Neuronal stem cell (in vitro differentiated cells): Measurements from ENCODE around the gene IL1RAPL2.

Source experiments
- DNase-seq: peaks from one replicate; pipeline ENCODE4 v3.0.0-alpha.2; 2013; ENCODE audit warnings: low spot score
- H2AFZ ChIP-seq: one replicate; pipeline ENCODE4 v1.6.1; 2013; ENCODE audit warnings: mild to moderate bottlenecking, low read length, inconsistent platforms
- H2AK5ac ChIP-seq: 2 replicates; pipeline ENCODE4 v1.6.1; 2013; ENCODE audit warnings: low read depth, mild to moderate bottlenecking, inconsistent platforms, low read length, moderate library complexity, mixed read lengths
- H2BK120ac ChIP-seq: 2 replicates; pipeline ENCODE4 v1.6.1; 2013; ENCODE audit warnings: low read depth, mild to moderate bottlenecking, inconsistent platforms, low read length, moderate library complexity, mixed read lengths
- H2BK12ac ChIP-seq: one replicate; pipeline ENCODE4 v1.6.1; 2013; ENCODE audit warnings: low read length, inconsistent platforms
- H2BK15ac ChIP-seq: 2 replicates; pipeline ENCODE4 v1.6.1; 2013; ENCODE audit warnings: mild to moderate bottlenecking, low read length, inconsistent platforms, mixed read lengths
- H2BK5ac ChIP-seq: one replicate; pipeline ENCODE4 v1.6.1; 2013; ENCODE audit warnings: inconsistent platforms, mild to moderate bottlenecking, low read length, moderate library complexity
- H3K14ac ChIP-seq: one replicate; pipeline ENCODE4 v1.6.1; 2013; ENCODE audit warnings: low read length, inconsistent platforms
- H3K18ac ChIP-seq: 2 replicates; pipeline ENCODE4 v1.6.1; 2013; ENCODE audit warnings: low read length, inconsistent platforms
- H3K23ac ChIP-seq: 2 replicates; pipeline ENCODE4 v1.6.1; 2013; ENCODE audit warnings: low read depth, mild to moderate bottlenecking, mixed read lengths, low read length, inconsistent platforms; ENCODE audit not compliant: poor library complexity
- H3K27ac ChIP-seq: replicated peaks from 3 replicates; pipeline ENCODE4 v1.5.1; 2013; ENCODE audit warnings: low read length, inconsistent platforms
- H3K27me3 ChIP-seq, 3 experiments: 2 replicates each; pipeline ENCODE4 v1.6.1; 2013; ENCODE audit warnings: low read length in 3 of 3, mild to moderate bottlenecking in 2 of 3, inconsistent platforms in 1 of 3, low read depth in 1 of 3, mixed read lengths in 1 of 3, moderate library complexity in 1 of 3; ENCODE audit not compliant: control insufficient read depth in 3 of 3, insufficient read depth in 3 of 3
- H3K36me3 ChIP-seq, 2 donors: replicated peaks in 1 of 2; 2 replicates each; pipeline ENCODE4 v1.6.1; 2013; ENCODE audit warnings: low read length in 2 of 2; ENCODE audit not compliant: control insufficient read depth in 2 of 2, insufficient read depth in 2 of 2
- H3K4ac ChIP-seq: 2 replicates; pipeline ENCODE4 v1.6.1; 2013; ENCODE audit warnings: inconsistent platforms, mild to moderate bottlenecking, low read length, moderate library complexity
- H3K4me1 ChIP-seq, 2 donors: 1 replicate in 1 of 2; 2 replicates in 1 of 2; pipeline ENCODE4 v1.6.1; 2013; ENCODE audit warnings: low read length in 2 of 2, low read depth in 1 of 2; ENCODE audit not compliant: control insufficient read depth in 2 of 2, insufficient read depth in 1 of 2
- H3K4me2 ChIP-seq: one replicate; pipeline ENCODE4 v1.6.1; 2013; ENCODE audit warnings: mild to moderate bottlenecking, low read length, inconsistent platforms; ENCODE audit not compliant: insufficient read depth, poor library complexity, severe bottlenecking
- H3K4me3 ChIP-seq, 2 donors: 2 replicates each; pipeline ENCODE4 v1.5.1; 2013; ENCODE audit warnings: low read length in 2 of 2, mild to moderate bottlenecking in 2 of 2, inconsistent platforms in 1 of 2, moderate library complexity in 1 of 2
- H3K79me1 ChIP-seq: one replicate; pipeline ENCODE4 v1.6.1; 2013; ENCODE audit warnings: low read depth, mild to moderate bottlenecking, inconsistent platforms, low read length, moderate library complexity
- H3K9ac ChIP-seq: one replicate; pipeline ENCODE4 v1.6.1; 2013; ENCODE audit warnings: mild to moderate bottlenecking, low read depth, low read length, inconsistent platforms; ENCODE audit not compliant: poor library complexity
- H3K9me3 ChIP-seq, 2 donors: replicated peaks in 1 of 2; 2 replicates each; pipeline versions ENCODE3 to v1.6.1; 2013; ENCODE audit warnings: low read length in 2 of 2, mild to moderate bottlenecking in 2 of 2, inconsistent platforms in 1 of 2, low read depth in 1 of 2, mixed read lengths in 1 of 2, moderate library complexity in 1 of 2; ENCODE audit not compliant: control insufficient read depth in 2 of 2, insufficient read depth in 1 of 2
- H4K8ac ChIP-seq: one replicate; pipeline ENCODE4 v1.6.1; 2013; ENCODE audit warnings: low read depth, mild to moderate bottlenecking, inconsistent platforms, low read length, moderate library complexity
- H4K91ac ChIP-seq: one replicate; pipeline ENCODE4 v1.6.1; 2013; ENCODE audit warnings: low read length, low read depth, mild to moderate bottlenecking, inconsistent platforms; ENCODE audit not compliant: poor library complexity
- WGBS, 2 donors: extraction: QIAGEN DNeasy Blood & Tissue Kit; methylation state at CpG; one replicate each; pipeline ENCODE4 v1.1.7; 2013; ENCODE audit warnings: missing lambda C conversion rate in 2 of 2, mixed read lengths in 1 of 2; ENCODE audit not compliant: insufficient read length in 2 of 2, insufficient replicate concordance in 1 of 2; ENCODE audit errors: extremely low coverage in 2 of 2; 5-methylcytosine and 5-hydroxymethylcytosine counted together

IL1RAPL2 gene

DNA sequence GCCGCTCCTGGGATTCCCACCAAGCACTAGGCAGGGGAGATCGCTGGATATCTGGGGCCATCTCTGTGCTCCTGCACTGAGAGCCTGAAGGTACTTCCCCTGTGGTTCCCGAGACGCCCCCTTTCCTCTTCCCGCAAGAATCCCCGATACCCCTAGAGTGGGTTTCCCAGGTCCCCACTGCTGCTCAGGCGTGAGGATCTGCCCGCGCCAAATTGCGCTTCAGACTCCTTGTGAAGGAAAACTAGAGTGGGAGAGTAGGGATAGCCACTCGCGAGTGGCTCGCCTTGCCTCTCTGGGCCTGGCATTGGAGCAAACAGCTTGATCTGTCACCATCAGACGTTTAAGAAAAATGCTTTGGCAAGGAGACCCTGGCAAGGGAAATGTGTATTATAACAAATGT, 1.5 kb downstream of the IL1RAPL2 start:
- H3K4me1 ChIP-seq: no peaks in the 10 kb centered on the region
- no peak for DNase-seq
- no peak overlapping the region for H3K4me3 ChIP-seq
- H3K23ac ChIP-seq: no peak overlapping the region
- no peak overlapping the region for H2AK5ac ChIP-seq
- H2BK120ac ChIP-seq: no peak overlapping the region
- no peaks in the 10 kb centered on the region for H3K79me1 ChIP-seq
- H3K14ac ChIP-seq: no peak overlapping the region
- H2BK15ac ChIP-seq: no peak overlapping the region
- no peak overlapping the region for H2AFZ ChIP-seq
- no peaks in the 10 kb centered on the region for H3K36me3 ChIP-seq
- H3K4me2 ChIP-seq: peak overlapping the region; percentile 78
- no peaks in the 10 kb centered on the region for H3K9me3 ChIP-seq
- no peak overlapping the region for H3K18ac ChIP-seq
- no peak overlapping the region for H4K91ac ChIP-seq
- WGBS, 2 donors: no CpG with 5 or more reads among the region's 14 CpGs
- no peak overlapping the region for H3K4ac ChIP-seq
- H3K9ac ChIP-seq: no peak overlapping the region
- H2BK5ac ChIP-seq: no peak overlapping the region
- H3K27ac ChIP-seq: no peak overlapping the region
- peaks cover 0 to 51% (median 27%) of the 10 kb centered on the region in 3 experiments for H3K27me3 ChIP-seq
- H4K8ac ChIP-seq: no peak overlapping the region
- H2BK12ac ChIP-seq: no peak overlapping the region

DNA sequence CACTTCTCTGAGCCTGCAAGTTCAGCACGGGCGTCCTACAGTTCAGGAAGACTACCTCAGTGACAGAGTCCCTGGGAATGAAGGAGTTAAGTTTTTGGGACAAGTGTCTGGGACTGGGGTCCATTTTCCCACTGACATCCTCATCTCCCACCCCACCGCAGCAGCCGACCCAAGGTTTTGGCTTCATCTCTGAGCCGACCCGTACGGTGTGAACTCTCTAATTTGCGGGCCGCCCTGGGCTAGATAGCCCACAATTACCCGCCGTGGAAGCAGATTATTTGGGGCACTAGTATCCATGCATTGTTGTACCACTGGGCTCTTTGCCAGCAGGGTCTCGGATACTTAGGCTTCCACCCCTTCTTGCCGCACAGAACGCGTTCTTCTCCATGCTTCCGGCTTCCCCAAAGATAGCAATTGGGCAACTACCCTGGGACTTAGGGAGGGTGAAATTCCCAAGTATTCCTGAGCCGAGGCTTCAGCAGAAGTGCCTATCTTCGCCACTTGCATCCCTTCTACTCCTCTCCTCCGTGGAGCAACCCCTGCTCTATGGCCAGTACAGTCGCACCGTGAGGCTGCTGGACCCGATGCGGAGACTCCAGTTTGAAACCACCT, 2.4 kb downstream of the IL1RAPL2 start:
- no peak overlapping the region for H3K27ac ChIP-seq

DNA sequence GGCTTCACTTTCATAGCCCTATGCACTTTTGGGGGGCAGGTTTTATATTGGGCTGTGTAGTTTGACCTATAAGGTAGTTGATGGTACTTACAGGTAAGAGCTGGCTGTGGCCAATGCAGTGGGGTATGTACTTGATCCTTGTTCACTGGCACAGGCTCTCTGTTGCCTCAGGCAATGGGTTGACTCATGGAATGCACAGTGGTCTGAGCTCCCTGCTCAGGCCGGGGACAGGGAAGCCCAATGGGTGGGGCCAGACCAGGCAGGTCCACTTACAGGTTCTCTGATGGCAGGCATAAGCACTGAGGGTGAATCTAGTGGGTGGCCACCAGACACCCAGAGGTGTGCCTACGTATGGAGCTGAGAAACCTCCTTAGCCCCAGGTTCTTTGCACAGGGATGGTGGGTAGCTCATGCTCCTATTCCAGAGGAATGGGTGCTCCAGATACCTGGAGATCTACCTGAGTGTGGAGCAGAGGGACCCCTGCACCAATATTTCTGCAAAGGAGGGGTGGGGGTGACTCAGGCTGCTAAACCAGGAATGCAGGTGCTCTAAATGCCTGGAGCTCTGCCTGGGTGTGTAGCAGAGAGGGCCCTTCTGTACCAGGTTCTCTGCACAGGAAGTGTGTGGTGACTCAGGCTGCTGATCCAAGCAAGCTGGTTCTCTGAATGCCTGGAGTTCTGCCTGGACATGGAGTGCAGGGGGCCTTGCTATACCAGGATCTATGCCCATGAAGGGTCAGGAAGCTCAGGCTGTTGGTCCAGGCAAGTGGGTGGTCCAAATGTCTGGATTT, 52.3 kb downstream of the IL1RAPL2 start:
- Histone ChIP-seq H2BK12ac (no peak overlapping the region), H2BK120ac (no peak overlapping the region), H3K27me3 (no peaks in the 10 kb centered on the region), H2BK15ac (no peak overlapping the region), H3K36me3 (no peaks in the 10 kb centered on the region), H3K4me1 (no peaks in the 10 kb centered on the region), H4K8ac (no peak overlapping the region), H2BK5ac (no peak overlapping the region), H3K79me1 (no peaks in the 10 kb centered on the region), H3K14ac (no peak overlapping the region), H2AK5ac (no peak overlapping the region), H3K9ac (no peak overlapping the region), H4K91ac (no peak overlapping the region), H3K27ac (no peak overlapping the region), H3K9me3 (no peaks in the 10 kb centered on the region), H3K18ac (no peak overlapping the region), H3K4me3 (no peak overlapping the region), H2AFZ (no peak overlapping the region), H3K4ac (no peak overlapping the region), H3K4me2 (no peak overlapping the region), H3K23ac (no peak overlapping the region)
- no peak for DNase-seq
- WGBS, 2 donors: no CpG with 5 or more reads among the region's 2 CpGs

More for the DNA sequence above, 2.4 kb downstream of the IL1RAPL2 start:
- WGBS, 2 donors: no CpG with 5 or more reads among the region's 23 CpGs
- Histone ChIP-seq H3K14ac (no peak overlapping the region), H3K27me3 (peaks cover 0 to 51% (median 27%) of the 10 kb centered on the region in 3 experiments), H3K23ac (no peak overlapping the region), H2AK5ac (no peak overlapping the region), H3K79me1 (no peaks in the 10 kb centered on the region), H3K18ac (no peak overlapping the region), H3K9me3 (no peaks in the 10 kb centered on the region), H3K4me2 (no peak overlapping the region), H2BK120ac (no peak overlapping the region), H3K4ac (no peak overlapping the region), H2BK15ac (no peak overlapping the region), H3K4me3 (no peak overlapping the region), H2AFZ (no peak overlapping the region), H4K8ac (no peak overlapping the region), H2BK5ac (no peak overlapping the region), H3K9ac (no peak overlapping the region), H3K36me3 (no peaks in the 10 kb centered on the region), H2BK12ac (no peak overlapping the region), H4K91ac (no peak overlapping the region), H3K4me1 (no peaks in the 10 kb centered on the region)
- DNase-seq: no peak

DNA sequence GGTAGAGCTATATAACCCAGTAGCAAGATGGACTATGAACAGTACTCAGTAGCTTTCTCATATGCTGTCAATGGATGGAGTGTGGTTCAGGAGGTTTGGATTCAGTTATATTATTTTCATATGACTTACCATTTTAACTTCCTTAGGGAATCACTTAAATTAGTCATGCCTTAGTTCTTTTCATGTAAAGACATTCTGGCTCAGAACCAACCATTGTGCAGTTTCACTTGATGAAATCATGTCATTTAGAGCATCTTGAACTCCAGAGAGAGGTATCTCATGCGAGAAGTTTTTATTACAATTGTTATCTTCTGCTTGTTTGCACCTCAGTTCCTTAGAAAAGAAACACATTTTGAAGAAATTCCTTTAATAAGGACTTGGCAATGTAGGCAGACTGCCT, 55.8 kb downstream of the IL1RAPL2 start:
- Histone ChIP-seq H3K36me3 (no peaks in the 10 kb centered on the region), H2BK12ac (no peak overlapping the region), H4K91ac (no peak overlapping the region), H3K27me3 (no peaks in the 10 kb centered on the region), H3K79me1 (no peaks in the 10 kb centered on the region), H3K23ac (no peak overlapping the region), H3K4me1 (no peaks in the 10 kb centered on the region), H2AK5ac (no peak overlapping the region), H3K9ac (no peak overlapping the region), H2BK120ac (no peak overlapping the region), H3K27ac (no peak overlapping the region), H2BK15ac (no peak overlapping the region), H3K18ac (no peak overlapping the region), H4K8ac (no peak overlapping the region), H2AFZ (no peak overlapping the region), H3K14ac (no peak overlapping the region), H2BK5ac (no peak overlapping the region), H3K4me3 (no peak overlapping the region), H3K9me3 (no peaks in the 10 kb centered on the region), H3K4ac (no peak overlapping the region), H3K4me2 (no peak overlapping the region)
- DNase-seq: no peak
- WGBS, 2 donors: no CpG with 5 or more reads among the region's 1 CpG
